ENCODE results near the gene STIP1. TPM values are rescaled to one million over a fixed set of nuclear protein-coding genes. Genes with fewer than 3 reads are reported as not detected.

Gene STIP1
- total RNA-seq, 1 experiment from 2014 or later, result 283 TPM

GRCh38 chr11:64218628-64219353 is 32.8 kb downstream of the STIP1 start:
- no peaks in the 10 kb centered on the region for H3K27me3 ChIP-seq
- no peak for DNase-seq
- no peak overlapping the region for H3K4me3 ChIP-seq
- H3K27ac ChIP-seq, result no peak overlapping the region
- peaks cover 2% of the 10 kb centered on the region; the same call in 1 of the 2 replicates for H3K36me3 ChIP-seq
- 0 out of 2 replicates have a peak, but pooled peaks cover 2% of the 10 kb centered on the region for H3K4me1 ChIP-seq
- H3K9me3 ChIP-seq (replicated peaks), result no peaks in the 10 kb centered on the region

- Histone ChIP-seq H3K4me3 (no peak overlapping the region), H3K27me3 (no peaks in the 10 kb centered on the region), H3K4me1 (peaks cover 2% of the 10 kb centered on the region; the same call in 1 of the 2 replicates), H3K27ac (no peak overlapping the region), H3K36me3 (peaks cover 2% of the 10 kb centered on the region; the same call in 1 of the 2 replicates), H3K9me3 (replicated peaks) (no peaks in the 10 kb centered on the region)
- no peak for DNase-seq
Observed at GRCh38 chr11:64219354-64219684, 33.3 kb downstream of the STIP1 start.

- no peak for DNase-seq
- Histone ChIP-seq H3K36me3 (peaks cover 2% of the 10 kb centered on the region; the same call in 1 of the 2 replicates), H3K4me1 (peaks cover 4% of the 10 kb centered on the region)
Observed at GRCh38 chr11:64219755-64220154, 33.8 kb downstream of the STIP1 start.

GRCh38 chr11:64220271-64220670 is 34.3 kb downstream of the STIP1 start:
- DNase-seq, result no peak
- Histone ChIP-seq H3K9me3 (replicated peaks) (no peaks in the 10 kb centered on the region), H3K27me3 (no peaks in the 10 kb centered on the region), H3K4me1 (peaks cover 6% of the 10 kb centered on the region), H3K4me3 (no peak overlapping the region), H3K27ac (no peak overlapping the region), H3K36me3 (no peaks in the 10 kb centered on the region; the same call in 1 of the 2 replicates)

More at GRCh38 chr11:64219755-64220154, 33.8 kb downstream of the STIP1 start:
- Histone ChIP-seq H3K9me3 (replicated peaks) (no peaks in the 10 kb centered on the region), H3K27me3 (no peaks in the 10 kb centered on the region), H3K27ac (no peak overlapping the region), H3K4me3 (no peak overlapping the region)

GRCh38 chr11:64220798-64221197 is 34.8 kb downstream of the STIP1 start:
- Histone ChIP-seq H3K36me3 (no peaks in the 10 kb centered on the region; the same call in 1 of the 2 replicates), H3K27me3 (no peaks in the 10 kb centered on the region), H3K4me3 (no peak overlapping the region), H3K4me1 (peaks cover 6% of the 10 kb centered on the region), H3K27ac (no peak overlapping the region), H3K9me3 (replicated peaks) (no peaks in the 10 kb centered on the region)
- DNase-seq, result no peak

- no peak for DNase-seq
- H3K4me1 ChIP-seq, result peaks cover 6% of the 10 kb centered on the region
Observed at GRCh38 chr11:64222651-64223000, 36.7 kb downstream of the STIP1 start.

GRCh38 chr11:64223001-64223651 is 37.2 kb downstream of the STIP1 start:
- Histone ChIP-seq H3K27ac (no peak overlapping the region), H3K27me3 (no peaks in the 10 kb centered on the region), H3K4me1 (peaks cover 6% of the 10 kb centered on the region), H3K4me3 (no peak overlapping the region), H3K36me3 (no peaks in the 10 kb centered on the region; the same call in 1 of the 2 replicates), H3K9me3 (replicated peaks) (no peaks in the 10 kb centered on the region)
- peak in 1 of 2 experiments; percentile 42 for DNase-seq

More at GRCh38 chr11:64222651-64223000, 36.7 kb downstream of the STIP1 start:
- Histone ChIP-seq H3K36me3 (no peaks in the 10 kb centered on the region; the same call in 1 of the 2 replicates), H3K27ac (no peak overlapping the region), H3K27me3 (no peaks in the 10 kb centered on the region), H3K9me3 (replicated peaks) (no peaks in the 10 kb centered on the region), H3K4me3 (no peak overlapping the region)

GRCh38 chr11:64224151-64224890 is 38.4 kb downstream of the STIP1 start:
- Histone ChIP-seq H3K4me3 (peak overlapping the region; percentile 69), H3K27ac (no peak overlapping the region; the same call in 1 of the 2 replicates), H3K36me3 (no peaks in the 10 kb centered on the region; the same call in 1 of the 2 replicates), H3K4me1 (peaks cover 6% of the 10 kb centered on the region), H3K9me3 (replicated peaks) (no peaks in the 10 kb centered on the region), H3K27me3 (no peaks in the 10 kb centered on the region)
- DNase-seq, result no peak

- Histone ChIP-seq H3K36me3 (no peaks in the 10 kb centered on the region; the same call in 1 of the 2 replicates), H3K27ac (peak overlapping the region; percentile 80), H3K27me3 (no peaks in the 10 kb centered on the region), H3K4me3 (peak overlapping the region; percentile 69), H3K4me1 (peaks cover 6% of the 10 kb centered on the region), H3K9me3 (replicated peaks) (no peaks in the 10 kb centered on the region)
- DNase-seq, result no peak
Observed at GRCh38 chr11:64224891-64225607, 39.1 kb downstream of the STIP1 start.

- DNase-seq, result peak; percentile 90 to 92
- Histone ChIP-seq H3K27ac (peak within 1 kb of the TSS; percentile 80), H3K4me3 (peak within 1 kb of the TSS; percentile 69), H3K36me3 (no peaks in the 10 kb centered on the region; the same call in 1 of the 2 replicates), H3K4me1 (peaks cover 6% of the 10 kb centered on the region), H3K9me3 (replicated peaks) (no peaks in the 10 kb centered on the region), H3K27me3 (no peaks in the 10 kb centered on the region)
Observed at GRCh38 chr11:64225608-64226506, 39.9 kb downstream of the STIP1 start, which contains the start of the genes NUDT22 and TRPT1. Gene NUDT22, plus strand, starts transcription at chr11:64226274. Its CDS starts 379 bp downstream, at chr11:64226653. Gene TRPT1, minus strand, starts transcription at chr11:64226186. Its CDS starts 326 bp downstream, at chr11:64225860.

GRCh38 chr11:64226507-64227051 is 40.6 kb downstream of the STIP1 start:
- Histone ChIP-seq H3K27ac (peak overlapping the region; percentile 80), H3K4me3 (peak overlapping the region; percentile 69), H3K9me3 (replicated peaks) (no peaks in the 10 kb centered on the region), H3K27me3 (no peaks in the 10 kb centered on the region), H3K4me1 (peaks cover 6% of the 10 kb centered on the region), H3K36me3 (no peaks in the 10 kb centered on the region; the same call in 1 of the 2 replicates)
- peak; percentile 67 to 69 for DNase-seq

- Histone ChIP-seq H3K9me3 (replicated peaks) (no peaks in the 10 kb centered on the region), H3K27ac (no peak overlapping the region; the same call in 1 of the 2 replicates), H3K36me3 (no peaks in the 10 kb centered on the region; the same call in 1 of the 2 replicates), H3K4me1 (peaks cover 6% of the 10 kb centered on the region), H3K27me3 (no peaks in the 10 kb centered on the region), H3K4me3 (peak overlapping the region; percentile 69)
- no peak for DNase-seq
Observed at GRCh38 chr11:64227405-64227956, 41.5 kb downstream of the STIP1 start.
